Stimulated activated CD4-positive, alpha-beta T cell treated with anti-CD3 and anti-CD28 coated beads, Interleukin-15, amount 100 ng/mL, for 48 hours (primary cell): ENCODE results near the gene TCTA.
"Not testable (repeated sequence)": the region's sequence is repeated elsewhere in the genome, so short reads cannot be mapped to it uniquely, and the experiment has no call there.

Source experiments
- DNase-seq, 2 donors: peaks; one replicate each; pipeline ENCODE4 v3.0.0-alpha.2; 2020; ENCODE audit warnings: low read depth in 2 of 2

TCTA gene

GRCh38 chr3:49411968-49412631 is at the start of gene TCTA, which contains the start of gene RHOA:
TCTA (plus strand) TSS chr3:49412423; CDS start chr3:49412427, 4 bp downstream.
RHOA (minus strand) TSS chr3:49411976; CDS start chr3:49375589, 36,387 bp downstream.
- DNase-seq, result peak; percentile 98 to 99

DNA sequence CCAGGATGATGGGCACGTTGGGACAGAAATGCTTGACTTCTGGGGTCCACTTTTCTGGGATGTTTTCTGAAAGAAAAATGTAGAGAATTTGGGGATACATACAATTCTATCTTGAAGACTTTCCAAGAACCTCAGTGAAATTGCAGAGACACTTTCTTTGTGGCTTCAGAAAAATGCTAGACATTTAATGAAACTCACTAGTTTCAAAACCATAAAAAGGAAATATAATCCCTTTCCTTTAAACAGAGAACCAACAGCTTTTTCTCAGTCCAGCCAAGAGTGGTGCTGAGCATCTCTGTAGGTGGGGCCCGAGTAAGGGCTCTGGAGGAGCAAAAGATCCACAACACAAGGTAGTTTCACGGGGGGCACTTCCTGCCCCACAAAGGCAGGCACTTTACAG is 49.7 kb upstream of the TCTA start:
- DNase-seq, result no peak

- DNase-seq, result no peak
These were observed 41.5 kb upstream of the TCTA start for GRCh38 chr3:49370585-49371290.

GRCh38 chr3:49371946-49372345 is 40.3 kb upstream of the TCTA start:
- no peak for DNase-seq

GRCh38 chr3:49377483-49377882 is 34.7 kb upstream of the TCTA start:
- peak; percentile 52 for DNase-seq

DNA sequence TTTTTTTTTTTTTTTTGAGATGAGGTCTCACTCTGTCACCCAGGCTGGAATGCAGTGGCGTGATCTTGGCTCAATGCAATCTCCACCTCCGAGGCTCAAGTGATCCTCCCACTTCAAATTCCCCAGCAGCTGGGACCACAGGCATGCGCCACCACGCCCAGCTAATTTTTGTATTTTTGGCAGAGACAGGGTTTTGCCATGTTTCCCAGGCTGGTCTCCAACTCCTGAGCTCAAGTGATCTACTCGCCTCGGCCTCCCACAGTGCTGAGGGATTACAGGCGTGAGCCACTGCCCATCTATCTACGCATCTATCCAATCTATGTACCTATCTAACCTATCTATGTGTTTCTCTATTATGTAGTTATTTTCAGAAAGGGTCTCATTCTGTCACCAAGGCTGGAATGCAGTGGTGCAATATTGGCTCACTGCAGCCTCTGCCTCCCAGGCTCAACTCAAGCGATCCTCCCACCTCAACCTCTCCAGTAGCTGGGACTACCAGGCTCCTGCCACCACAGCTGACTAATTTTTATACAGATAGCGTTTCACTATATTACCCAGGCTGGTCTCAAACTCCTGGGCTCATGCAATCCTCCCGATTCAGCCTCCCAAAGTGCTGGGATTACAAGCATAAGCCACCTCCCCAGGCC is 33.9 kb upstream of the TCTA start:
- no peak for DNase-seq

- DNase-seq, result no peak
These were observed 28.8 kb upstream of the TCTA start for GRCh38 chr3:49383387-49383786.

DNA sequence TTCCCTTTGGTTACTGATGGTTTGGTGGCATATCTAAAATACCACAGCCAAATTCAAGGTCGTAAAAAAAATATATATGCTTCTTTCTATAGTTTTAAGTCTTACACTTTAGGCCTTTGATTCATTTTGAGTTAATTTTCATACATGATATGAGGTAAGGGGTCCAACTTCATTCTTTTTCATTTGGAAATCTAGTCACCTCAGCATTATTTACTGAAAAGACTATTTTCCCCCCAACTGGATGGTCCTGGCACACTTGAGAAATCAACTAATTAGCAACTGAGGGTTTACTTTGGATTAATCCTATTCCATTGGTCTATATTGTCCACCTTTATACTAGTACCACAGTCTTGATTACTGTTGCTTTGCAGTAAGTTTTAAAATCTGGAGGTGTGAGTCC is 26.6 kb upstream of the TCTA start:
- DNase-seq, result no peak

DNA sequence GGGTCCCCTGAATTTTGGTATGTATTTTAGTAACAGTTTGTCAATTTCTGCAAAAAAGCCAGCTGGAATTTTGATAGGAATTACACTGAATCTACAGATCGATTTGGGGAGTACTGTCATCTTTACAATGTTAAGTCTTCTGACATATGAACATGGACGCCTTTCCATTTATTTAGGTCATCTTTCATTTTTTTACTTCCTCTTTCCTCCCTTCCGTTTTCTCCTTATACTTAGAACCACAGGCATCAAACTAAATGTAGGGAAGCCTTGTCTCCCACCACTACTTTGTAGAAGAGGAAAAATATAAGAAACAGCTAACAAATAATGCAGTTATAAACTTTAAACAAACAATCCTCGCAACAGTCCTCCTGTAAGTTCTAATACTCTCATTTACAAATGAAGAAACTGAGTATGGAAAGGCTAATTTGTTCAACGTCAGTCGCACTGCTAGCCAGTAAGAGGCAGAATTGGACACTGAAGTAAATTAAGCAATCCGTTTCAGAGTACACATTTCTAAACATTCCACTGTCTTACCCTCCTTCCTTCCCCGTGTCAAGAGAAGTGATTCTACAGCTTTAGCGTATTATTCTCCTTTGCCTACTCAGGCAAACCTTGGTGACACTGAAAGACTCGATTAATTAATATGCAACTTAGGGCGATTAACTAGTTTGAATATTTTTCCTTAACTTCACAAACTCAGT is 26.0 kb upstream of the TCTA start:
- no peak for DNase-seq

DNA sequence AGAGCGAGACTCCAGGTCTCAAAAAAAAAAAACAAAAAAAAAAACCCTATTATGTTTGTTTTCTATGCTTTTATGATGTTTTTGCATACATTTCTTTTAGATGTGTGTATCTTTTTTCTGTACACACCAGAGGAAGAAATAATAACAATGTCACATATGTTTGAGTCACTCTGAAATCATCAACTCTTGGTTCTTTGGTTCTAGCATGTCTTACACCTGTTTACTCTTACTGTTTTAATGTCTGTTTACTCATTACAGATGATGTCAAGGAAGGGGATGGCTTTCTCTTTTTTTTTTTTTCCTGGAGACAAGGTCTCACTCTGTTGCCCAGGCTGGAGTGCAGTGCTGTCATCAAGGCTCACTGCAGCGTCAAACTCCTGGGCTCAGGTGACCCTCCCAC is 24.5 kb upstream of the TCTA start:
- DNase-seq, result no peak

DNA sequence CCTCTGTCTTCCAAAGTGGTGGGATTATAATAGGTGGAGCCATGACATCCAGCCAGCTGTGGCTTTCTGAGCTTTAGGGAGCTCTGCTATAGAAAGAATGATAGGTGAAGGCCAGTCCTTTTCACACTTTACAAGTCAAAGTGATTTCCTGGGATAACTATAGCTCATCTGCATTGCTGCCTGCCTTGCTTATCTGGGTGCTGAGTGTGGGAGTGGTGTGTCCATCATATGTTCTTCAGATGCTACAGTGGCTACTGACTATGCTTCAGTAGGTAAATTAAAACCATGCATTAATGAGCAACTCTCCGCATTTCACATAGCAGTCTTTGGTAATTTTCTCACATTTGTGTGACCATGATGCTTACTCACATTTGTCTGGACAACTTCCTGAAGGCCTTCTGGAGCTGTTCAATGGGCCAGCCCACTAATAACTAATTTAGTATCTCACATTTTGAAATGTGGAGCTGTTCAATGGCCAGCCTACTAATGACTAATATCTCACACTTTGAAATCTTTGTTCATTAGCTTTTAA is 23.9 kb upstream of the TCTA start:
- DNase-seq, result no peak

GRCh38 chr3:49389297-49389696 is 22.9 kb upstream of the TCTA start:
- DNase-seq, result no peak

DNA sequence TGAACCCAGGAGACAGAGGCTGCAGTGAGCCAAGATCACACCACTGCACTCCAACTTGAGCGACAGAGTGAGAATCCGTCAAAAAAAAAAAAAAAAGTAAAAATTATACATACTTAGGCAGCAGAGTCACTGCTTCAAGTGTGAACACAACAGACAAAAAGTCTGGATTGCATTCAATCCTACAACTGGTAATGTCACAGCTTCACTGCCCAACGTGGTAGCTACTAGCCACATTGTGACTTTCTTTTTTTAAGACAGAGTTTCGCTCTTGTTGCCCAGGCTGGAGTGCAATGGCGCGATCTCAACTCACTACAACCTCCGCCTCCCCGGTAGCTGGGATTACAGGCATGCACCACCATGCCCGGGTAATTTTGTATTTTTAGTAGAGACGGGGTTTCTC is 20.9 kb upstream of the TCTA start:
- not testable (repeated sequence) for DNase-seq

DNA sequence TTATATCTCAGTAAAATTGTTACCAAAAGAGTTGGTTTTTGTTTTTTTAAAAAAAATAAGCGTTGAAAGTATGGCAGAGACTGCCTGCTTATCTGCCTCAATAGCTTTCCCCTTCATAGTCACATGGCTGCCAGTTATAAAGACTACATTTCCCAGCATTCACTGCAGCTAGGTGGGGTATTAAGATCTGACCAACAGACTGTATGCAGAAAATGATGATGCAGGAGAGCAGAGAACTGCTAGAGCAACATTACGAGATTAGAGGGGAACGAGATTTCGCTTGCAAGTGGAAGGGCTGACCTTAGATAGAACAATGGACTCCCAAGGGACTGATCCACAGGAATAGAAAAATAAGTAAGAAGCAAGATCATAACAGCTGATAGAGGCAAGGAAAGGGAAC is 14.8 kb upstream of the TCTA start:
- DNase-seq, result no peak

- no peak for DNase-seq
These were observed 12.8 kb upstream of the TCTA start for GRCh38 chr3:49399461-49399860.

- DNase-seq, result no peak
These were observed 10.5 kb upstream of the TCTA start for GRCh38 chr3:49401766-49402165.

- DNase-seq, result no peak
These were observed 8.3 kb upstream of the TCTA start for GRCh38 chr3:49403891-49404290.

- DNase-seq, result not testable (repeated sequence)
These were observed 6.7 kb upstream of the TCTA start for GRCh38 chr3:49405570-49405969.

- no peak for DNase-seq
These were observed 5.4 kb upstream of the TCTA start for GRCh38 chr3:49406571-49407565.

DNA sequence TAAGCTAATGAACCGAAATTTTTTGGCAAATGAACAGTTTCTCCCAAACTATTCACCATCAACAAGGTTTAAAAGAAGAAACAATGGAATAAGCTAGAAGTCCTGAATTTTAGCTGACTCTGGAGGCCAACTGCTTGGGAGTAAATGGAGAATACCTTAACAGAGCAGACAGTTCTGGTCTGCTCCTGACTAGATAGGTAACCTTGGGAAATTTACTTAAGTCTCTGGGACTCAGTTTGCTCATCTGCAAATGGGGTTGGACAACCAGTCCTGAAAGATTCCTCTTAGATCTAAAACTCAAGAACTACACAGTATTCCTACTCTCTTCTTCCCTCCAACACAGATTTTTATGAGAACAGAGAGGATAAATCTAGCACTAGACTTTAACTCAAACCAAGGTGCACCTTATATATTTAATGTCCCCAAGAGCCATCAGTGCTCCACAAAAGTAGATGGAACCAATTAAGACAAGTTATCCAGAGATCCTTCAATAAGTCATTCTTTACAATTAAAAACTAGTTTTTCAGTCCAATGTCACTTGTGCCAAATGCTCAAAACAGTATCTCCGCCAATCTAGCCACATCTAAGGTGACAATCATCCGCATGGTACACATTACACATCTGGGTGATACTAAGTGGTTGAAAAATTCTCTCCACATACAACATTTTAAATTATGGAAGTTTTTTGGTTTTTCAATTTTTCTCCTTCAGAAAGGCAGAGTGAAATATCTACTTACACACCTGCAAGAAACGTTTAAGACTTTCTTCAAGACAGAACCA is 2.0 kb upstream of the TCTA start:
- no peak for DNase-seq
